Cardiac fibroblast (primary cell): Measurements from ENCODE around the gene MORC1.

Experiments used
- DNase-seq, 2 donors: peaks; one replicate each; pipeline versions ENCODE4 v3.0.0 to v3.0.0-alpha.2; 2010; ENCODE audit warnings: low read depth in 2 of 2
- H3K4me3 ChIP-seq, 2 donors: replicated peaks in 1 of 2; 1 replicate in 1 of 2; 2 replicates in 1 of 2; pipeline ENCODE4 v1.5.1; 2011; ENCODE audit warnings: low read depth in 2 of 2, low read length in 2 of 2, mild to moderate bottlenecking in 2 of 2, moderate library complexity in 1 of 2
- CTCF ChIP-seq: IDR thresholded peaks from one replicate; pipeline ENCODE4 v1.5.1; 2011; ENCODE audit warnings: low read depth, mild to moderate bottlenecking, low read length, inconsistent platforms

Gene MORC1

GRCh38 chr3:109114746-109115145, 3.2 kb downstream of the MORC1 start:
- H3K4me3 ChIP-seq: no peak overlapping the region
- DNase-seq: no peak
- no peak for TF ChIP-seq CTCF

- no peak for TF ChIP-seq CTCF
- no peak for DNase-seq
- H3K4me3 ChIP-seq: no peak overlapping the region
Observed at GRCh38 chr3:109112946-109113760, 4.8 kb downstream of the MORC1 start.

- no peak overlapping the region for H3K4me3 ChIP-seq
- no peak for TF ChIP-seq CTCF
- no peak for DNase-seq
Observed at GRCh38 chr3:109109574-109109973, 8.4 kb downstream of the MORC1 start.

GRCh38 chr3:109098079-109098644, 19.8 kb downstream of the MORC1 start:
- DNase-seq: no peak
- H3K4me3 ChIP-seq: no peak overlapping the region
- TF ChIP-seq CTCF: no peak

- no peak for TF ChIP-seq CTCF
- no peak for DNase-seq
- H3K4me3 ChIP-seq: no peak overlapping the region
Observed at GRCh38 chr3:109095166-109095565, 22.8 kb downstream of the MORC1 start.

- no peak for DNase-seq
- TF ChIP-seq CTCF: no peak
- H3K4me3 ChIP-seq: no peak overlapping the region
Observed at GRCh38 chr3:109093561-109093960, 24.4 kb downstream of the MORC1 start.

- no peak overlapping the region for H3K4me3 ChIP-seq
- TF ChIP-seq CTCF: no peak
- no peak for DNase-seq
Observed at GRCh38 chr3:109091846-109092245, 26.1 kb downstream of the MORC1 start.
